Measurements from ENCODE around the gene MORF4L2.

The MORF4L2 gene

GRCh38 chrX:103686199-103687072, at the start of gene MORF4L2:
Gene MORF4L2 (minus strand): TSS chrX:103686699. CDS start chrX:103677027, 9,672 bp downstream.
- peak; percentile 94 for FAIRE-seq

- no peak for FAIRE-seq
These were observed 47.7 kb upstream of the MORF4L2 start for GRCh38 chrX:103734125-103734760.

- no peak for FAIRE-seq
These were observed 46.5 kb upstream of the MORF4L2 start for GRCh38 chrX:103733017-103733416.

- no peak for FAIRE-seq
These were observed 44.4 kb upstream of the MORF4L2 start for GRCh38 chrX:103730796-103731493.

GRCh38 chrX:103730147-103730795, 43.8 kb upstream of the MORF4L2 start:
- no peak for FAIRE-seq

GRCh38 chrX:103729015-103729414, 42.5 kb upstream of the MORF4L2 start:
- FAIRE-seq: no peak

GRCh38 chrX:103727115-103727514, 40.6 kb upstream of the MORF4L2 start:
- FAIRE-seq: no peak

- no peak for FAIRE-seq
These were observed 40.0 kb upstream of the MORF4L2 start for GRCh38 chrX:103726477-103726876.

GRCh38 chrX:103722505-103722904, 36.0 kb upstream of the MORF4L2 start:
- FAIRE-seq: no peak

GRCh38 chrX:103718120-103718519, 31.6 kb upstream of the MORF4L2 start:
- no peak for FAIRE-seq

GRCh38 chrX:103716962-103717361, 30.5 kb upstream of the MORF4L2 start:
- FAIRE-seq: no peak

GRCh38 chrX:103710609-103711008, 24.1 kb upstream of the MORF4L2 start, which contains the start of gene TMEM31:
Gene TMEM31 (plus strand): TSS chrX:103710909. CDS start chrX:103712259, 1,350 bp downstream.
- FAIRE-seq: no peak

- FAIRE-seq: no peak
These were observed 18.4 kb upstream of the MORF4L2 start for GRCh38 chrX:103704863-103705262.

GRCh38 chrX:103699243-103699642, 12.7 kb upstream of the MORF4L2 start:
- no peak for FAIRE-seq

GRCh38 chrX:103697687-103698086, 11.2 kb upstream of the MORF4L2 start:
- FAIRE-seq: no peak

GRCh38 chrX:103691059-103691458, 4.6 kb upstream of the MORF4L2 start:
- FAIRE-seq: no peak

- FAIRE-seq: peak; percentile 71
These were observed 2.4 kb upstream of the MORF4L2 start for GRCh38 chrX:103688946-103689345.

GRCh38 chrX:103687696-103688201, 1.2 kb upstream of the MORF4L2 start:
- FAIRE-seq: peak; percentile 42

- FAIRE-seq: no peak
These were observed 685 bp upstream of the MORF4L2 start for GRCh38 chrX:103687073-103687695.

GRCh38 chrX:103685396-103685795, 1.1 kb downstream of the MORF4L2 start:
- FAIRE-seq: no peak

- no peak for FAIRE-seq
These were observed 5.1 kb downstream of the MORF4L2 start for GRCh38 chrX:103681443-103681842.
